Astrocyte of the spinal cord (primary cell): ENCODE data around the gene STK40.

Source experiments
- DNase-seq: peaks from one replicate; pipeline ENCODE4 v3.0.0; 2011; ENCODE audit warnings: low read depth, low spot score
- H3K4me3 ChIP-seq: 2 replicates; pipeline ENCODE4 v1.5.1; 2011; ENCODE audit warnings: low read depth, mild to moderate bottlenecking, low read length, moderate library complexity
- in situ Hi-C: cut with HindIII; loops from 2 replicates; pipeline ENCODE4 v1.10.0; 2017; ENCODE audit warnings: low sequenced_read_pairs
- TF ChIP-seq, protein P1 (sequence below): IDR thresholded peaks from 2 replicates; pipeline ENCODE4 v1.5.1; 2012; ENCODE audit warnings: low read depth, mild to moderate bottlenecking, low read length, inconsistent platforms

STK40 gene

DNA sequence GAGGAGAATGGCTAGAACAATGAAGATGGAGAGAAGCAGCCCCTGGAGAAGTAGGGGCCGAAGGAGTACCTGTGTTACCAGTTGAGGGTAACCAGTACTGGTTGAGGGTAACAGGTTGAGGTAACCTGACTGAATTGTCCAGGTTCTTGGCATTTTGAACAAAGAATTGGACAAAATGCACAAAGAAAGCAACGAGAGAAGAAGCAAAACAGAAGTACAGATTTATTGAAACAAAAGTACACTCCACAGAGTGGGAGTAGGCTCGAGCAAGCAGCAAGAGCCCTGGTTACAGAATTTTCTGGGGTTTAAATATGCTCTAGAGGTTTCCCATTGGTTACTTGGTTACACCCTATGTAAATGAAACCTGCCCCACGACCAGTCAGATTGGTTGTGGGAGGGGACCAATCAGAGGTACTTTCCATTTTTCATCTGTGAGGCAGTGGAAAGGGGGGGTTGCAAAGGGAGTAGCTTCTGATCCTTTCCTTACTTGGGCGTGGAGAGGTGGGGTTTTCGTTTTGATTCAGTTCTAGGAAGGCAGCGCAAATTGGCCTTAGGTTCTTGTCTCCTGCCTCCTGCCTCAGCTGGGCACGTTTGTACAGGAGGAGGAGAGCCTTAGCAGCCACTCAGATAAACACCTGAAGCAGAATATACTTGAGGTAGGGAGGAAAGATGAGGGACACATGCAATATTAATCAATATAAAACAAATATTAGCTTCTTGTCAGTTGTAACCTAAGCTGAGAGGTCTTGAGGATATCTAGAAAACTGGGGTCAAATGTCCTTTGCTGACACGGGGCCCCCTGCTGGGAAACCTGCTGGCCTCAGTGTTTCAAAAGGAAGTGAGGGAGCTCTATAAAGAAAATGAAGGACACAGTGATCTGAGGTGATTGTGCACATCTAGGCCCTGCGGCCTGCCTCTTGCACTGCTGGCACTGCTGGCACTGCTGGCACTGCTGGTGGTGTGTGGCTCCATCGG is 26.2 kb upstream of the STK40 start:
- peak; percentile 17 for DNase-seq
- H3K4me3 ChIP-seq: no peak overlapping the region
- in situ Hi-C loops: loop anchor here (25.0 kb wide), 1 partner anchor 275 kb away; the partner anchor contains the start of genes COL8A2 and TRAPPC3
- TF ChIP-seq, protein P1, sequence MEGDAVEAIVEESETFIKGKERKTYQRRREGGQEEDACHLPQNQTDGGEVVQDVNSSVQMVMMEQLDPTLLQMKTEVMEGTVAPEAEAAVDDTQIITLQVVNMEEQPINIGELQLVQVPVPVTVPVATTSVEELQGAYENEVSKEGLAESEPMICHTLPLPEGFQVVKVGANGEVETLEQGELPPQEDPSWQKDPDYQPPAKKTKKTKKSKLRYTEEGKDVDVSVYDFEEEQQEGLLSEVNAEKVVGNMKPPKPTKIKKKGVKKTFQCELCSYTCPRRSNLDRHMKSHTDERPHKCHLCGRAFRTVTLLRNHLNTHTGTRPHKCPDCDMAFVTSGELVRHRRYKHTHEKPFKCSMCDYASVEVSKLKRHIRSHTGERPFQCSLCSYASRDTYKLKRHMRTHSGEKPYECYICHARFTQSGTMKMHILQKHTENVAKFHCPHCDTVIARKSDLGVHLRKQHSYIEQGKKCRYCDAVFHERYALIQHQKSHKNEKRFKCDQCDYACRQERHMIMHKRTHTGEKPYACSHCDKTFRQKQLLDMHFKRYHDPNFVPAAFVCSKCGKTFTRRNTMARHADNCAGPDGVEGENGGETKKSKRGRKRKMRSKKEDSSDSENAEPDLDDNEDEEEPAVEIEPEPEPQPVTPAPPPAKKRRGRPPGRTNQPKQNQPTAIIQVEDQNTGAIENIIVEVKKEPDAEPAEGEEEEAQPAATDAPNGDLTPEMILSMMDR: no peak

DNA sequence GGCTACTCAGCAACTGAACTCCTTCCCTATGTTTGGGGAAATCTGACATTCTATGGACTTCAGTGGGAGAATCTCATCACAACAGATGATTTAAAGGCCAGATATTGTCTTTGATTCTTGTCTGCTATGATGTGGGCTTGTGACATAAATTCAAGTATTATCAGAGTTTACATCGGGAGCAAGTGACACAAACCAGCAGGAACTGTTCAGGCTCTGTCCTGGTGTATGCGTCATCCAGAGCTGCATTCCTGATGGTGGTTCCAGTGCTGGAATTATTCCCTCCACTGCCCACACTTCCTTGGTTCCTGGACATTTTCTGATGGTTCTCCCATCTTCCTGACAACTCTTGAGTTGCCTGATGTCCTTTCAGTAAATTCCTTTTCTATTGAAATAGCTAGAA is 22.8 kb upstream of the STK40 start:
- DNase-seq: peak; percentile 10
- TF ChIP-seq, protein P1: no peak
- no peak overlapping the region for H3K4me3 ChIP-seq
- in situ Hi-C loops: loop anchor here (25.0 kb wide), 1 partner anchor 271 kb away; the partner anchor contains the start of genes COL8A2 and TRAPPC3

GRCh38 chr1:36406440-36406839 is 20.7 kb upstream of the STK40 start:
- TF ChIP-seq, protein P1: no peak
- in situ Hi-C loops: loop anchor here (25.0 kb wide), 1 partner anchor 269 kb away; the partner anchor contains the start of genes COL8A2 and TRAPPC3
- no peak overlapping the region for H3K4me3 ChIP-seq
- DNase-seq: no peak

DNA sequence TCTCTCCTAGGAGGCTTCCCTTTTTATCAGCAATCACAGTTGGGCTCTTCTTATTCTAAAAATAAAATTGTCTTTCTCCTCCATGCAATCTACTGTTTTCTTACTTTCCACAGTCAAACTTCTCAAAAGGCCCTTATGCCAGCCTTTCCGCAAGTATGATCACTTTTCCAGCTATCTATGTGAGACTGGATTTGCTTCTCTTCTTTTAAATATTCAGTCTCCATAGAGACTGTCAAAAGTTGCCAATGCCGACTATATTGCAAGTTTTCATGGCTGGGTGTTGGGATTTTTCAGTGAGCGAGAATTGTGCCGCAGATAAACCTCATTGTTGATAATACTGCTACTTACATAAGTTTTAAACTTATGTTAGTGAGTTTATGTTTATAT is 16.8 kb upstream of the STK40 start:
- no peak for DNase-seq
- H3K4me3 ChIP-seq: no peak overlapping the region
- in situ Hi-C loops: loop anchor here (25.0 kb wide), 1 partner anchor 265 kb away; the partner anchor contains the start of genes COL8A2 and TRAPPC3
- TF ChIP-seq, protein P1: no peak

GRCh38 chr1:36401602-36402503 is 16.1 kb upstream of the STK40 start:
- H3K4me3 ChIP-seq: no peak overlapping the region
- TF ChIP-seq, protein P1: no peak
- in situ Hi-C loops: loop anchor here (25.0 kb wide), 1 partner anchor 265 kb away; the partner anchor contains the start of genes COL8A2 and TRAPPC3
- DNase-seq: no peak
